ENCODE measurements around the gene ICAM1.
A peak's percentile ranks its signal among the peaks of the same experiment; 100 is the strongest.

Gene ICAM1

DNA sequence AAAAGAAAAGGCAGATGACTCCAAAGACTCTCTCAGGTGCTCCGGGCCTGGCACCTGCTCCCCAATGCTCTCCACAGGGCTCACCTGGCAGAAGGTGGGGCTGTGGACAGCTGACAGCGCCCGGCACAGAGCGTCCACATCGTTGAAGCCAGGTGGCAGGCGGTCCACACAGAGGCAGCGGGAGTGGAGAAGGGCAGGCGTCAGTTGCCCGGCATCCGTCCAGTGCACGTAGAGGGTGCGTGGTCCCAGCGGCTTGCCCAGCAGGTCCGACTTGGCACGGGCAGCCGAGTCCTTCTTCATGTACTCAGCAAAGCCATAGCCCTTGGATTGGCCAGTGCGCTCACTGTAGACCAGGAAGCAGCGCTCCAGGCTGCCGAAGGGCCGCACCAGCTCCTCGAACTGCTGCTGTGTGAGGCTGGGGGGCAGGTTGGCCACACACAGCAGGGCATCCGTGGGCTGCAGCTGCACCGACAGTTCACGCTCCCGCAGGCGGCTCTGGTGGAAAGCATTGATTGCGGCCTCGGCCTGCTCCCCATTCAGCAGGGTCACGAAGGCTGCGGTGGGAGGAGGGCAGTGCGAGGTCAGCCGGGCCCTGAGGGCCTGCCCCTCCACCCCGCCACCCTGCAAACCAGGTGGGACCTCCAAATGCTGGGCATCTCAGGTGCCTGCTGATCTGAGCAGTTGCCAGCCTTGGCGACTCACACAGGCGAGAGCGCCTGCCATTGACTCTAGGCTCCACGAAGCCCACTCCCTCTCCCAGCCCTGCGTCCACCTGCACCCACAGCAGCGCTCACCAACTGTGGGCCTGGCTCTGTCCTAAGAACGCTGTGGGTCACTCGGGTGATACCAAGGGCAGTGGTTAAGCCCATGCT, 57.9 kb downstream of the ICAM1 start:
- no peak for DNase-seq

DNA sequence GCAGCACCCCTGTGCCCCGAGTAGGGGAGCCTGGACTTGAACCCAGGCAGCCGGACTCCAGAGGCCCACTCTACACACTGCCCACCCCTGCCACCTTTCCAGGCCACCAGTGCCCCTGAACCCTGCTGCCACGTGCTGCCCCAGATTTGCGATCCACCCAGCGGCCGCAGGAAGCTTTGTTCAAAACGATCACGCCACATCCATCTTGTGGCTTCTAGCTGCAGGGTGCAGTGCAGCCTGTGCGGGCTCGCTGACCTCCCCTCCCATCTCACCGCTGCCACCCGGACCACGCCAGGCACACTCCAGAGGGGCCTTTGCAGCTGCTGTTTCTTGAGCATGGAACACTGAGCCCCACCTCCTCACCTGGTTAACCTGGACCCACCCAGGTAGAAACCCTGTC, 58.6 kb downstream of the ICAM1 start:
- no peak for DNase-seq

DNA sequence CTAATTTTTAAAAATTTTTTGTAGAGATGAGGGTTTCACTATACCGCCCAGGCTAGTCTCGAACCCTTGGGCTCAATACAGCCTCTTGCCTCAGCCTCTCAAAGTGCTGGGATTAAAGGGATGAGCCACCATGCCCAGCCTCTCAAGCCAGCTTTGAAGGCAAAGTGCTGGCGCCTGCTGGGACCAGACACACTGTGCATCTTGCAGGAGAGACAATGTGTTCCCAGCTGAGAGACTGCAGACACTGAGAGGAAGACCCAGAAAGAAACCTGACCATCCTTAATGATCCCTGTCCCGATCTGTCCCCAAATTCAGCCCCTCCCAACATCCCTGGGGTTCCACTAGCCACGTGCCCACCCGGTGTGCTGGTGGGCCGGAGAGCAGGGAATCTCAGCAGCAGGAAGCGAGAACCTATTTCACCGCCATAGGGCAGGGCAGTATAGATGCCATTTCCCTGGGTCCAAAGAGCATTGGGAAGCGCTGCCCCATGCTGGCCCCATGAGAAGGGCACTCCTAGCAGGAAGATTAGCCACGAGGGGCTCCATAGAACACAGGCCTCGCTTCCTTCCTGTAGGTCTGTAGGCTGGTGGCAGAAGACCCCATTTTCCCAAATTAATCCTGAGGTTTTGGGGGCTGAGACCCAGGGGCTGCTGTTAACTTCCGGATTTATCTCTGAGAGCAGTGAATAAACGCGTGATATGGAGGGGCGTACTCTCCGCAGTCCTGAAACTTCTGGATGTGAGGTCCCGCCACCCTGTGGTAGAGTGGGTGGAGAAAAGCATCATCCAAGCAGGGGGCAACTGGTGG, 61.4 kb downstream of the ICAM1 start:
- no peak for DNase-seq

DNA sequence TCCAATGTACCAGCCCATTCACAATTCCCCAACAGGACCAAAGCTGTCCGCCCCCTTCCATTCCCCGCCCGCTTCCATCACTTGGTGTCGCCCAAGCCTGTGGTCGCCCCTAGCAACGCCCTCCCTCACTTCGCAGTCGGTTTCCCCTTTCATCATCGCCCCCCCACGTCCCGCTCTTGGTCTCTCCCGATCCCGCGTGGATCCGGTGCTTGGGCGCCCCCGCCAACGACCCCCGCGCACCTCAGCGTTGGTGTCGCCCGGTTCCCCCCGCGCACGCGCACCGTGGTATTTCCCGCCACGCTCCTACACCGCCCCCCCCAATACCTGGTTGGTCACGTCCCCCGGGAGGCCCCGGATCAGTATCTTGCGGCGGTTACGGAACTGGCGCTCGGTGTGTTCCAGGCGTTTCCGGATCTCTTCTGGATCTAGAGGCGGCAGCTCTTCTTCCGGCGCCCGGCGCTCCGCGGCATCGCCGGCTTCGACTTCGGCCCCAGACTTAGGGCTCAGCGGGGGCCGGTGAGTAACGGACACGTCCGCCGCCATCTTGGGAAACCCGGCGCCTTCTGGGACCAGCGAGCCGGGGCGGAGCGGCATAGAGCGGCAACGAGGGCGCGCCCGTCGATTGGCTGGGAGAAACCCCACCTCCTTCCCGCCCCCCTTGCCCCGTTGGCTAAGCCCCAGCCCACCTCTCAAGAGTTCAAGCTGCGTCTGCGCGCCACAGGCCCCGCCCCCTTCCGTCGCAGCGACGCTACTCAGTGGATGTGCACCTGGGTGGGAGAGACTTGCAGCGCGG, 62.2 kb downstream of the ICAM1 start, which contains the start of gene RAVER1:
Gene RAVER1 (minus strand): TSS at position 565 of the 793 bp plus-strand sequence. CDS start 22 bp downstream, at position 543.
- DNase-seq = peak; percentile 89 to 97 (median 94)

DNA sequence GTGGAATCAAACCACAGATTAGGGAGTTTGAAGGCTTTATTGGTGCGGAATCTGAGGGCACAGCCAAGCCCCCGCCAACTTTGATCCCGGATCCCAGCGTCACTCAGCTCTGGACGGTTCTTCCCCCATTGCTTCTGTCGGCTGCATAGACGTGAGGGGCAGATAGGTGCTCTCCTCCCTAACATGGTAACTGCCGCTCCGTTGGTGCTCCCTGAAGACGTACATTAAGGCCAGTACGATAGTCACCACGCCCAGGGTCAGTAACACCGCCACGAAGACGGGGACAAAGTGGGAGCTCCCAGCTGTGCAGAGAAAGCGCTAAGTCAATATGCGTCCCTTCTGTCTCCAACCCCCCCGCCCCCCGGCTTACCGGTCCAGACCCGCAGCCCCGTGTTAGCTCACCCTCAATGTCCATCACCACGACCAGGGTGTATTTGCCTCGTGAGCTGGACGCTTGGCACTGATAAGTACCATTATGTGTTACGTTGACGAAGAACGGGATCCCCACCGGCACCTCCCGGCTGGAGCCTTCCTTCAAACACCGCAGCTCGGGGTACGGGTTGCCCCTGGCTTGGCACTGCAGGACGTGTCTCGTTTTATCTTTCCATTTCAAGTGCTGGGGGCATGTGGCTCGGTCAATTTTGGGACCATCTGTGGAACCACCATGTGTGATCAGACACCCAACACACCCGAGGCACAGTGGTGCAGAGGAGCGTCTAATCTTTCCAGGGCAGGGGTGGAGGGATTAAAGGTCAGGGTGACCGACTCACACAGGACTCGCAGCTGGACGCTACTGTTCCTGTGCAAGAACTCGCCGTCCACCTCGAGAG, 63.1 kb downstream of the ICAM1 start:
- no peak for DNase-seq

DNA sequence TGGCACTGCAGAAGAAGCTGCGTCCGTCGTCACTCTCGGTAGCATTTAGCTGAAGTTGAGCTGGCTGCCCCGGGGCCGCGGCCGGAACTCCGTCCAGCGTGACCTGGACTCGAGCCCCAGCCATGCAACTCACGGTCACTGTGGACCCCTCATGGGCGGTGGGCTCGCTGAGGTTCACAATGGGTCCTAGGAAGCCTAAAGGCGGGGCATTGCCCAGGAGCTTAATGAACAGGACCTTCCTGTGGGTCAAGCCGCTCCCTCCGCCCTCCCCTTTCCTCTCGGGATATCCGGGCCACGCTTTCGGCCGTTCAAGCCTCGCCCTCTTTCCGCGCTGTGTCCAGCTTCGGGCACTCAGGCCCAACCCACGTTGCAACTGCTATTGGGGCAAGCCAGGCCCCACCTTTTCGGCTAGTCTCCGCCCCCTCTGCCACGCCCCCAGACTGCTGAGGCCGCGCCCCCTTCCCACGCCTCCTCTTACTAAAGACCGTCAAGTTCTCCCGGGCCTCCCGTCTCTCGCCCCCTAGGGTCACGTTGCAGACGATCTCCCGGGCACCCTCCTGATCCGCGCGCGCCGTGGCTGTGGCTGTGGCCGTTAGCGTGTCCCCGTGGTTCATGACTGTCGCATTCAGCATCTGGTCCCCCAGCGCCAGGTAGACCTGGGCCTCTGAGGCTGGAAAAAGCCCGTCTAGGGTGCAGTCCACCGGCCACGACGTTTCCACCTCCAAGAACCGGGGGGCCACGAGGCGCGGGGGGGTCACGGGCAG, 63.9 kb downstream of the ICAM1 start:
- no peak for DNase-seq

DNA sequence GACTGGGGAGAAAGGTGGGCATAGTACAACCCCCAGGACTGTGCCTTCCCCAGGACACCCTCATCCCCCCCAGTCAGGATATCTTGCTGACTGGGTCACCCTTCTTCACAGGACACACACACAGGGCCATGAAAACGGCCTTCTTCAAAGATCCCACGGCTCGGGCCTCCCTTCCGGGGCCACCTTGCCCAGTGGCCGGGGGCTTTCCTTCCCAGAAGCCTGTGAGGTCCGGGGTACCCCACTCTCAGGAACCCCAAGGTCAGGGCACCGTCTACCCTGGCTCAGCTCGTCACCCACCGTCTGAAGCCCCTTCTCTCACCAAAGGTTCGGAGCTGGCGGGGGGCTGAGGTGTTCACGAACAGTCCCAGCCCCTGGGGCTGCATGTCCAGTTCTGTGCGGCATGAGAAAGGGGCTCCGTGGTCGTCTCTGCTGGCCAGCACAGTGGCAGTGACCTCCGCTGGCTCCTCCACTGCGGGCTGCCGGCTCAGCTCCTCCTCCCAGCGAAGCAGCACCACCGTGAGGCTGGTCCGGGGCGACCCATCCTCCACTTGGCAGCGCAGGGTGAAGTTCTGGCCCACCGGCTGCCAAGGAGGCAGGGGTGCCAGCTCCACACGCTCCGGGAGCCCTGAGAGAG, 64.5 kb downstream of the ICAM1 start:
- no peak for DNase-seq

All from activated naive CD4-positive, alpha-beta T cell (primary cell).